Inferior parietal cortex (tissue), 1 donor: Measurements from ENCODE around the gene RGS19.
"Not testable (repeated sequence)": the region's sequence is repeated elsewhere in the genome, so short reads cannot be mapped to it uniquely, and the experiment has no call there.

Experiments used
- DNase-seq: peaks from one replicate; pipeline ENCODE4 v3.0.0-alpha.2; 2016; ENCODE audit errors: extremely low spot score

The RGS19 gene

GRCh38 chr20:64095455-64095854 is 16.1 kb upstream of the RGS19 start:
- DNase-seq, result no peak

- no peak for DNase-seq
Measured at GRCh38 chr20:64093013-64093503, 13.7 kb upstream of the RGS19 start.

- no peak for DNase-seq
Measured at GRCh38 chr20:64092258-64093012, 13.1 kb upstream of the RGS19 start.

- no peak for DNase-seq
Measured at GRCh38 chr20:64091770-64092169, 12.5 kb upstream of the RGS19 start.

GRCh38 chr20:64091340-64091739 is 12.0 kb upstream of the RGS19 start:
- no peak for DNase-seq

GRCh38 chr20:64090165-64090564 is 10.8 kb upstream of the RGS19 start:
- no peak for DNase-seq

- not testable (repeated sequence) for DNase-seq
Measured at GRCh38 chr20:64088586-64088985, 9.3 kb upstream of the RGS19 start.

GRCh38 chr20:64087226-64087825 is 8.0 kb upstream of the RGS19 start:
- DNase-seq, result not testable (repeated sequence)

- DNase-seq, result no peak
Measured at GRCh38 chr20:64086801-64087200, 7.5 kb upstream of the RGS19 start.

GRCh38 chr20:64084685-64085152 is 5.4 kb upstream of the RGS19 start:
- DNase-seq, result no peak

GRCh38 chr20:64083804-64084684 is 4.7 kb upstream of the RGS19 start, which contains the start of gene LKAAEAR1:
Gene LKAAEAR1 (minus strand): TSS chr20:64084398. CDS start chr20:64084219, 179 bp downstream.
- DNase-seq, result no peak

GRCh38 chr20:64083378-64083803 is 4.1 kb upstream of the RGS19 start:
- no peak for DNase-seq

- no peak for DNase-seq
Measured at GRCh38 chr20:64082820-64083377, 3.6 kb upstream of the RGS19 start.

GRCh38 chr20:64082126-64082731 is 2.9 kb upstream of the RGS19 start:
- no peak for DNase-seq

GRCh38 chr20:64081624-64081964 is 2.3 kb upstream of the RGS19 start:
- no peak for DNase-seq

- no peak for DNase-seq
Measured at GRCh38 chr20:64080813-64081623, 1.7 kb upstream of the RGS19 start.

- DNase-seq, result no peak
Measured at GRCh38 chr20:64080013-64080812, 895 bp upstream of the RGS19 start, which contains the start of gene OPRL1. Gene OPRL1 (plus strand): TSS chr20:64080082. CDS start chr20:64092721, 12,639 bp downstream.

GRCh38 chr20:64078934-64079272 is 415 bp downstream of the RGS19 start:
- no peak for DNase-seq

- DNase-seq, result no peak
Measured at GRCh38 chr20:64077876-64078551, 1.3 kb downstream of the RGS19 start.
